HT1080 (cell line): ENCODE measurements around the gene SOBP. TPM values are rescaled to one million over a fixed set of nuclear protein-coding genes. Genes with fewer than 3 reads are reported as not detected.

ENCODE experiments used
- DNase-seq: peaks from one replicate; pipeline ENCODE4 v3.0.0-alpha.2; 2015; ENCODE audit warnings: low read depth
- total RNA-seq: library from RNA; depleted of rRNA; stranded (reverse); fragments of >200 nt; shearing (Covaris generic); gene quantifications from 2 replicates; pipeline ENCODE4 v1.2.3, GENCODE V29; 2014

The SOBP gene
- total RNA-seq, 1 experiment from 2014 or later: 1.9 TPM

DNA sequence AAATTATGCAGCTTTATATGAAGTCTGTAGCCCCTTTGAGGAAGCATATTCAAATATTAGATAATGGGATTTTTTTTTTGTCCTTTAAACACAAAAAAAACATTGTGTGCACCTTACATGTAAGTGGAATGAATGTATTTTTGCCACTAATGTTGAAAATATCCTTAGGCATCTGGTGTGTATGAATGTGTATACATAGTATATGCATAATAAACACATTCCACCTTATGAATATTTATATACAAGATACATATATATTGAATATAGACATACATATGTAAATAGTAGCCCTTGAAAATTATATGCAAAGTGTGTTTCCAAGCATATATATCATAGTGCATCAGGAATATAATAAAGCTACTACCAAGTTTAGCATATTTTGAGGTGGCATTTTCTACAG is 94.8 kb downstream of the SOBP start:
- DNase-seq: no peak

DNA sequence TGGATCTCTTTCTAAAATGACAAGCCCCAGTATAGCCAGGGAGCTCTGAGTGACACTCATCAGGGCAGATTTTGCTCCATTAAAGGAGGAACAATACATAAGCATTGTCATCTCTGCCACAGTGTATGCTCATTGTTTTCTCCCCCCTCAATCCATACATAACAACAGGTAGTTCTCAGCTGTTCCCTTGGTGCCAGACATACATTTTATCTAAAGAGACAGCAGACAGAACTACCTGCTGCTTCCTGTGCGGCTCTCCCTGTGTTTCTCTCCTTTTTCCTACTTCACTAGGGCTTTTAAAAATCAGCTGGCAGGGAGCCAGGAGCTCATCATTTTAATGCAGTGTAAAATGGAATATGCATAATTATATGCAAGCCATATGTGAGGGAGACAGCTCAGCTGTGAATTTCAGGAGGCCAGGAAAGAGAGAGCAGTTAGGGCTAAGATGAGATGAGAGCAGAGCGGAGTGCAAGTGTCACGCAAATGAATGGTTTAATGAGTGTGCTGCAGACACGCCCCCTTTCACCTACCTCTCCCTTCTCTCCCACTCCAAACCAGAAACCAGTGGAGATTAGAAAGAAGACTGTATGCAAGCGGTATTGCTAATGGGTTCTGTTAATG is 96.0 kb downstream of the SOBP start:
- DNase-seq: no peak

DNA sequence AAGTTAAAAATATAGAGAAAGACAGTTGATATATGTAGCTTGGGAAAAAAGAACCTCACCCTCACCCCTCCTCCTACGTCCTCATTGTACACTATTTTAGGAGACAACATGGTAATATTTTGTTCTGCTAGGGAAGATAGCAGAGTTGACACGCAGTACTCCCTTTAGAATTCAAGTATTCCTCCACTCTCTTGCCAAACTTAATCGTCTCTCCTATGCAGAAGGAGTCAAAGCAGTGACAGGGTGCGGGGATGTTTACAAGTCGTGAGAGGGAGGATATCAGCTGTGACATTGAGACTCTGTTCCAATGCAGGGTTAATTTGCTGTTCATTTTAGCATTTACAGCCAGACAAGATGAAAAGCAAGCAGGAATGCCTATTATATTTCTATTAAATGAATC is 97.5 kb downstream of the SOBP start:
- no peak for DNase-seq

DNA sequence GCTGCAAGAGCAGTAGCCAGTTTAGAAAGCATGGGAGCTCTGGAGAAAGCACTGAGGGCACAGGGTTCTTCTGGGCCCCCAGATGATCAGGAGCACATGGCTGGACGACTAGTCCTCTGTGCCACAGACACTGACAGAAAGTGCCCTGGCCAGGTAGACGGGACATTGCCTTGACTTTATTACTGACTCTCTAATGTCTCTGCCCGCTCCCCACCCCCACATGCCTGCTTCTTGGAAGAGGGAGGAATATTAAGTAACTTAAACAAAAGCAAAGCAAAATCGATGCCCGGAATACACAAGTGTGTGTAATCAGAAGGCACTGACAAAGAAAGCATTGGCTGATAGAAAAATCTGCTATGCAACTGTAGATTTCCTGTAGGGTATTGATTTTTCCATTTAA is 99.3 kb downstream of the SOBP start:
- DNase-seq: no peak

DNA sequence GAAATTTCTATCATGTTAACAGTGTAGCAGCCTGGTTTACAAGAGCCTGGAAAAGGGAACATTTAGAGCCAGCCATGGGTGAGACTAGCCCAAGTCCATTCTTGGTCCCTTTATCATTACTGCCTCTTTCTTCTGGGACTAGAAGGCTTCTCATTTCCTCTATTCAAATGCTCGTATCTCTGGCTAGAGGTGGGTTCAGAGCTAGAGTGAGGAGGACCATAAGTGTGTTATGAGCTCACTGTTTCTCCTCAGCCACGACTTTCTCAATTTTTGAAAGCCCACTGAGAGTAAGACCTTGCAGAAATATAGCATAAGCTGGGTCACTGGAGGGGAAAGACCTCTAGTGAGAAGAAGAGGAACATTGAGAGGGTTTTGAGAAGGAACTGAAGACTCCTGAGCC is 100.0 kb downstream of the SOBP start:
- DNase-seq: no peak

DNA sequence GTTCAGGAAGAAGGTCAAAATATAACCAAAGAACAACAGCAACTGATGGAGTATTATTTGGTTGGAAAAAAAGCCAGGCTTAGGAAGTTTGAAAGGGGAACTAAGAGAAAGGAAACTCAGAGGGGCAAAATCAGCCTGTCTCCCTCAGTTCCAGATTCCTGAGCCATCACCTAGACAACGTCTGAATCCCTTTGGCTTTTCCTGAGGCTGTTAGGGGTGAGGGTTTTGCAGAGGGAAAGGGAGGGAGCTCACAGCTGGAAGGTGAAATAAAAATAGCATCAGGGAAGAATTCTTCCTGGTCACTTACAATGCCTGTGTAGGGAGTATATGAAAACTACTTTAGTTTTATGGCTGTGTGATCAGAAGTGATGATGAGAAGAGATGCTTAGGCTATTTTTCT is 100.5 kb downstream of the SOBP start:
- DNase-seq: no peak

DNA sequence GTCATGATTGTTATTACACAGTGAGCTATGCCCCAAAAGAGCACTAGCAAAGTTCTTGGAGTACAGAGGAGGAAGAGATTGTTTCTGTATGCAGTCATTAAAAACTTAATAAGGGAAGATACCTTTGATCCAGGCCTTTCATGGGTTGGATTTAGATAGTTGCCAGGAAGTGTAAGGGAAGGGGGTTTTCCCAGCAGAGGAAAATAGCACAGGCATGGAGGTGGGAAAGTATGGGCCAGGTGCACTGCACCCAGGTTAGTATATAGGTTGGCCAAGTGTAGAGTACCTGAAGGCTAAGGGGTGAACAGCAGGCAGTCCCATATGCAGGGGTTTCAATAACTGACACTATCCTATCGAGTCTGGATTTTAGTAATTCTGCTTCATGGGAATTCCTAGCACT is 101.4 kb downstream of the SOBP start:
- no peak for DNase-seq

DNA sequence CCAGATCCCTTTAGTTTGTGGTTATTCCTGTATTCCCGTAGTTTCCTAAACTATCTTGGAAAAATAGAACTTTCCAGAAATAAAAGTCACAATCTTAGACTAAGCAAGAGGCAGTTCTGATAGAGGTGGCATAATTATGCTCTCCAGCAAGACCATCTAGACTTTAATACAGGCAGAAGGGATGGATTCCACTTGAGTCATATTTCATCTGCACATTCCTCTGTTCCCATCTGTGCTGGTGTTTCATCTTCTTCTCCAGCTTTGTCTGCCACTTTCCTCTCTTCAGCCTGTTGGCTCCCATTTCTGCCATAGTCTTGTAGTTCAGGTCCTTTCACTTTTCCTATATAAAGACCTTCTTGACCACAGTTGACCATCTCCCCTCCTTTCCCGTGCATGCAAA is 102.9 kb downstream of the SOBP start:
- DNase-seq: no peak

DNA sequence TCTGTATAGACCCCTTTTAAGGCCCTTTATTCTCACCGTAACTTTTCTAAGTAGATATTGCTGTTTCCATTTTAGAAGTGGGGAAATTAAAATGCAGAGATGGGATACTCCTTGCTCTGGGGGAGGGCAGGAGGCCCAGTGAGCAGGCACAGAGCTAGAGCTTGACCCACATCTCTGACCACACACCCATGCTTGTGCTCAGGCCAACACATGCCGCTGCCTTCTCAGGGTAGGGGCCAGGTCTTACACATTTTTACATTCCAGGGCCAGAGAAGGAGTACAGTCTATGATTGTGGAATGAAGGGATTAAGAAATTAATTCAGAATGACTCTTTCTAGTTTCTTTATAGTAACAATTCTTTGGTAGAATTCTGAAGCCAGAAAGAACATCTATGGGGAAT is 104.8 kb downstream of the SOBP start:
- DNase-seq: no peak

DNA sequence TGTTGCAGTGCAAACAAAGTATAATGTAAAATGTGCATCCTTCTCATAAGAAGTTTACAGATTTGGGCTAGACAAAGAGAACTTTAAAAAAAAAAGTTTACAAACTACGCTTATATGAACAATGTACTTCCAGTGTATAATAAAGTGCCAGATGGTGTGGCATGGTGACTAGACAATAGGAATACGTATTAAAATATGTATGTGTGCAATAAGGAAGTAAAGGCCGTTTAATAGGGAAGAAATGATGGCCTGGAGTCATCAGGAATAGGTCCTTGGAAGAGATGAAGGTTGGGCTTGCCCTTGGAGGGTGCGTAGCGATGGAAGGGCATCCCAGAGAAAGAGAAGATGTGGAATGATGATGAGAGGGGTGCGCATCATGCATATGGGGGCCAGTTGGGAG is 108.2 kb downstream of the SOBP start:
- DNase-seq: no peak

DNA sequence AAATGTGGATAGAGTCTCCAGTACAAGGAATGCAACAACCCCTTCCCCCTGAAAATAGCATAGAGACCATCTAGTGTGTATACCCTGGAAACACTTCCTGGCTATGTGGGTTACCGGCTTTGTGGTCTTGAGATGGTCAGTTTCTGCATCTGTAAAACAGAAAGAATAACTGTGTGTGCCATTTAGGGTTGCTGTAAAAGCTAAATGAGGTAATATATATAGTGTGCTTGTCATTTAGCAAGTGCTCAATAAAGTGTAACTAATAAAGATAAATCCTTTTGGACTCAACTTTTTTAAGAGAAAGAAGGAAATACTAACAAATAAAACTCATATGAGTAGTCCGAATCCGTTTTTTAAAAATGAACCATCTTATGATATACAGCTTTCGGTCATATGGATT is 109.1 kb downstream of the SOBP start:
- DNase-seq: no peak

DNA sequence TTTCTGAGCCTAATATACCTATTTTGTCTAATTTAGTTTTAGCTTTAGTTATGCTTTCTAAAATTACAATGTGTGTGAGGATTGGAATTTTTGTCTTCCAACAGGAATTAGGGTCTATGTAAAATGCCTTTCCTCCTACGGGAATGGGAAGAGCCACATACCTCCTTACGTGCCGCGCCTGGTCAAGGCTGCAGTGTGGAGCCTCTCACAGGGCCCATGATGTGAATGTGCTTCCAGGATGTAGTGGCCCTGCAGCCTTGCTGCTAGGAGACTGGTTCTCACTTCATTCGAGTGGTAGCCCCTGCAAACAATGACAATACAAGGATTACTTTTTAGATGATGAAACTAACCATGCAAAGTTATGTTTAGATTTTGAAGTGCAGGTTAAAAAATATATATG is 110.2 kb downstream of the SOBP start:
- no peak for DNase-seq

DNA sequence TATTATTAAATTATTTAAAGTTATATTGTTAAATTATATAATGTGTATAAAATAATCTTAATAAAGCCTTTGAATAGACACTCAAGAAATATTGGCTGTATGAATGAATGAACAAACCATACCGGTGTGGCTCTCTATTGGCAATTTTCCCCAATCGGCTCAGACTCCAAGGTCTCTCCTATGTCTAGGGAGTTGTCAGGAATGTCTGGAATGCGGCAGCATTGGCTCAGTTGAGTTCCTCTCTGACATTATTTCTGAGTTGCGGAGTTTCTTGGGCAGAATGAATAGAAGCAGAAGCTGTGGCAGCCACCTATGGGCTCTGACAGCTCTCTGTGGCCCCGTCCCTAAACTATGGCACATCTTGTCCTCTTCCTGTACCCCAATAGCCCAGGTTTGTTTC is 111.0 kb downstream of the SOBP start:
- DNase-seq: peak; percentile 54

DNA sequence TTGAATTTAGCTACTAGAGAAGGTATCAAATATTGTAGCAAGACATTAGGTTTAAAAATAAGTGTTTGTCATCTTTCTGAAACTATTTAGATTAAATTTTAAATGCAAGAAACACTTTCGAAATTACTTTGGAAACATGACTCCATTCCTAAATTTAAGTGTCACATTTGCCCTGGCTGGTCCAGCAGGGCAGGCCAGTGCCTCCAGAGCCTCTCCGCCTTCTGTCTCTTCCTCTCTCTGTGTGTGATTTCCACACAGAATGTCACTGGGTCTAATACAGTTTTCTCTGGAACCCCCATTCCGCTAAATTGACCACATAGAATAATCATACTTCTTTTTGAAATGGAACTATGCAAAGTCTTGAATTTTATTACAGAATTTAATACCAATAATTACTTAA is 111.5 kb downstream of the SOBP start:
- DNase-seq: no peak

DNA sequence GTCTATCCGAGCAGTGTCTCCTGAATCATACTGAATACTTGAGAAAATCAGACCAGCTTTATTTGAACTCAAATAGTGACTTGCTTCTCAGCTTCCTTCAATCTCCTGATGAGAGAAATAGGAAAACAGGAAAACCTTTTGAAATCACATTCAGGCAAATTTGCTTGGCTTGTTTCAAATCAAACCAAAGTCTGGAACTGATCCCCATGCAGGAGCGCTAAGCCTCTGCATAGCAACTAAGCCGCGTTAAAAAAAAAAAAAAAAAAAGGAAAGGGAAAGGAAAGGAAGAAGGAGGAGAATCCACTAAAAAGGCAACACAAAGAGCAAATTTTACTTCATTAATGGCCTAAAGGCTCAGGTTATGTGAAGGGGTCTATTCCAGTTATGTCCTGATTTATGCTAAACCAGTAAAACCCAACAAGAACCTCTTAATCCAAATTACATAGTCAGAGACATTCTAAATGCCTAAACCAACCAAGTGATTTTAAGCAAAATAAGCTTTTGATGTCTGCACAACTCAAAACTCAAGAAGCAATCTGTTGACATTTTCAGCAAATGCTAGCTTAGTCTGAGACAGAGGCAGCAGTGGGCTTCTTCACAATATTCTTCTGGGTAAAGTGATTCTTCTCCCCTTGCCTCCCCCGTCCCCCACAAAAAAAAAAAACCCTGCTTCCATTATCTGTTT is 112.5 kb downstream of the SOBP start:
- DNase-seq: no peak

DNA sequence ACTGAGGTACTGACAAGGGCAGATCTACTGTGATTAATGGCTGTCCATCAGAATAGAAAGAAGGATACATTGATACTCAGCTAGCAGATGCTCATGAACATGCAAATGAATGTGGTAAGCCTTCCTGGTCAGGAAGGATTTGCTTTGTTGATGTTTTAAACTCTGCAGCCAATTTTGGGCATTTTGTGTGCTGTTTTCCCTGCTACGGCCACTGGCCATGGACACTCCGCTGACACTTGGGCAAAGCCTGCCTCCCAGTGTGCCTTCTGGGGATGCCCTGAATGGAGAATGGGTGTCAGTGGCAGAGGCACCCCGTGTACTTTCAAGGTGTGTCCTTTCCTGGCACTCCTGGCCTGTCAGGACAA is 113.1 kb downstream of the SOBP start:
- no peak for DNase-seq

DNA sequence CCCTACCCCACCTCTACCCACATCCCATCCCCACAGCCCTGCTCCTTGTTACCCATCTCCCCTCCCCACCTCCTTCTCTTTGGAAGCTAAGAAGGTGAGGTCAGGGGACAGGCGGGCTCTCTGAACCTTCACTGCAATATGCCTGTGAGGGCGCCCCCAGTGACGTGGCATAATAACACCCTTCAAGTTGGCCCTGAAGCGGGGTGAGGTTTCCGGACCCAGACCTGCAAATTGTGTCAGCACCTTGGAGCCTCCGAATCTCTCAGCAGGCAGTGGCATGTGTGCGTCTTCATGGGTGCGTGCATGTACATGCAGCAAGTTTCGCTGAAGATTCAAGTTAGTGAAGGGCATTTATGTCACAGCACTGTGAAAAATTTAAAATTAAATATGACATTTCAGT is 114.6 kb downstream of the SOBP start:
- DNase-seq: no peak

DNA sequence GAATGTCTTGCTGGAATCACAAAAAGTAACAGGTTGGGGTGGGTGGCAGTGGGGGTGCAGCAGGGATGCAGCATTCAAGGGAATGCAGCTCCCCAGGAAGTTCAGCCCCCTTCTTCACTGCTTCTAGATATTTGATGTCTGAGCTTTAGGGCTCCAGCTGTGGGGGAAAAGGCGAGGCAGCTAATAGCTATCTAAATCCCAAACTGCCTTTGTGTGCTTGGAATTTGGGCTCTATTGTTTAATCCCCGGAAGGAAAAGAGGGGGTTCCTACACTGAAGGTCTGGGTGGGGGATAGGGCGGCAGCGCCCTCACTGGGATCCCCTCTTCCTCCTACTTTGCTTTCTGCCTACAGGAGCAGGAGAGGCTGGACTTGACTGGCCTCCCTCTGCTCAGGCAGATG is 116.5 kb downstream of the SOBP start:
- no peak for DNase-seq

DNA sequence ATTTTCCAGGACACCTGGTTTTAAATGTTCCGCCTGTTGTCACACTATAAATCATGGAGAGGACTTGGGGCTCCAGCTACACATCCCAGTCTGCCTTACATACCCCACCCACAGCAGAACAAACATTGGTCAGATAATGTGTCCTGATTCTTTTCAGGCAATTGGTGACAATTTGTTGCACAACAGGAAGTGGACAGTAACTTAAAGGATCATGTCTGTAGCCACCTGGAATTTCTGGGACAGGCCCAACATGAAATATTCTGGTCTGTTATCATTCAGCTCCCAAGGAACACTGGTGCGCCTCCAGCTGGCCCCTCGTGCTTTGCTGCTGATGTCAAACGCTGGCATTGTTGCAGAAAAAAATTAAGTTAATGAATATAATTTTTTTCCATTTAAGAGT is 117.2 kb downstream of the SOBP start:
- no peak for DNase-seq

DNA sequence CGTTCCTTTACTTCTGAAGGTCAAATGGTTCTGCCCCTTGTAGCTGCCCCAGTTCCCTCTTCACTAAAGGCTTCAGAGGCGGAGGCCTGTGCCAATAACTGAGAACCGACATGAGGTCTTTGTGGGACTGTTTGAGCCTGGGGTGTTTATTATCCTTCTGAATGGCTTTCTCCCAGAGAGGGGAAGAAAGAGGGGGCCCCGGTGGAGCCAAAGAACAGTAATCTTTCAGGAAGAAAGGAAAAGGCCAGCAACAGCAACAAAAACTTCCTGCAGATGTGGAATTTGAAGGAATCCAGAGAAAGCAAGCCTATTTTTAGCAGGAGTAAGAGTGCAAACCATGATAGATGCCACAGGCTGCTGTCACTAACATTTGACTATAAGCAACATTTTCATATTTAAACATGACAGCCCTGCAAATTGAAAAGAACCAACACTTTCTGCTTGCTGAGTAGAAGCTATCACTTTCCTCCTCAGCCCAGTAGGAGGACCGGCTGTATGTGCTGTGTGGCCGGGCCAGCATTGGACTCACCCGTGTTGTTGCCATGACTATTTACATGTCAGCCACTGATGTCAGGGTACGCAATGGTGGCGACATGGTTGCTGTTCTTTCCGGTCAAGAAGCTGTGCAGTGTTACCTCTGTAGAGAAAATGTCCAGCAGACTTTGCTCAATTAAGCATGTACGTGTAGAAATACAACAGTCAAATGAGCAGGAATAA is 121.3 kb downstream of the SOBP start:
- no peak for DNase-seq

DNA sequence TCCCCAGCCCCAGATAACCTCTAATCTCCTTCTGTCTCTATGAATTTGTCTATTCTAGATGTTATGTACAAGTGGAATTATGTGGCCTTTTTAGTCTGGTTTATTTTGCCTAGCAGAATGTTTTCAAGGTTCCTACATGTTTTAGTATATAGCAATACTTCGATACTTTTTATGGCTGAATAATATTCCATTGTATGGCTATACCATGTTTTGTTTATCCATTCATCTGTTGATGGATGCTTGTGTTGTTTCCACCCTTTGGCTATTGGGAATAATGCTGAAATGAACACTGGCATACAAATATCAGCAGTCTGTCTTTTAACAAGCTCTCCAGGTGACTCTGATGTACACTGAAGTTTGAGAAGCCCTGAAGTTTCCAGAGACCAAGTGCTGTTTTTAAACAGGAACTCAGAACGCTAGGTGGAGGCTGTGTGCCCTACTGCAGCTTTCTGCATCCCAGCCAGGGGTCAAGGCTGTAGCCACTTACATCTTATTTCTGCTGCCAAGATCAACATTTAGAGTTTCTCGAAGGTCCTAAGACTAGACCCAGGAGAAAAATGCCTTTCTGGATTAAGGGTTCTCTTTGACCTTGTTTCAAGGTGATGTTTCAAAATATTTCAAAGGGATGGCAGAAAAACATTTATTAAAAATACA is 123.0 kb downstream of the SOBP start:
- DNase-seq: no peak

DNA sequence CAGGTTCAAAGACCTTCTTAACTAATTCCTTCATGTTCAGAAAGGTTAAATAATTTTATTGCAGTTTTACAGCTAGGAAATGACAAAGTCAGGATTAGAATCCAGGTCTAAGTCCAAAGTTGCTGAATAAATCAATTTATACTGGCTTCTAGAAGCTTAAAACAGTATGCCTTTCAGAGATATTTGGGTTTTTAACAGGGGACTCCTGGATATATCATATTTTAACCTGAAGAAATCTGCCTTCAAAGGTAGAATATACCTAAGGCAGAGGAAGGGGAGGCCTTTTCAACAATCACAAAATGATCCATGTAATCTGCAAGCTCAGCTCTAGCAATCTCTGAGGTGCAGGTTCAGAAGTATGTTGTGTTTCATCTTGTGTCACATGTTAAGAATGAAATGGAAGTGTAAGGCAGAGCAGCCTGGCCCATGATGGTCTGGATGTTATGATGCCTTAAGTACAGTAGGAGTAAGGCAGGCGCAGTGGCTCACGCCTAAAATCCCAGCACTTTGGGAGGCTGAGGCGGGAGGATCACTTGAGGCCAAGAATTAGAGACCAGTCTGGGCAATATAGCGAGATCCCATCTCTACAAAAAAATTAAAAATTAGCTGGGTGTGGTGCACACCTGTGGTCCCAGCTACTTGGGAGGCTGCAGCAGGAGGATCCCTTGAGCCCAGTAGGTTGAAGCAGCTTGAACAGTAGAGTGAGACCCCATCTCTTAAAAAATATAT is 123.9 kb downstream of the SOBP start:
- DNase-seq: no peak
